ENCODE results near the gene SLC6A6.

The SLC6A6 gene

GRCh38 chr3:14451844-14452739 lies 49.7 kb downstream of the SLC6A6 start:
- DNase-seq (ENCODE audit: extremely low read depth in 1 of 2, low read depth in 1 of 2) = no peak

- no peak for DNase-seq (ENCODE audit: extremely low read depth in 1 of 2, low read depth in 1 of 2)
Measured at GRCh38 chr3:14452740-14453710, 50.6 kb downstream of the SLC6A6 start.

- DNase-seq (ENCODE audit: extremely low read depth in 1 of 2, low read depth in 1 of 2) = no peak
Measured at GRCh38 chr3:14453876-14454638, 51.7 kb downstream of the SLC6A6 start.

- no peak for DNase-seq (ENCODE audit: extremely low read depth in 1 of 2, low read depth in 1 of 2)
Measured at GRCh38 chr3:14454639-14455310, 52.4 kb downstream of the SLC6A6 start.

GRCh38 chr3:14455571-14456317 lies 53.3 kb downstream of the SLC6A6 start:
- DNase-seq (ENCODE audit: extremely low read depth in 1 of 2, low read depth in 1 of 2) = no peak

- no peak for DNase-seq (ENCODE audit: extremely low read depth in 1 of 2, low read depth in 1 of 2)
Measured at GRCh38 chr3:14456794-14457193, 54.4 kb downstream of the SLC6A6 start.

- no peak for DNase-seq (ENCODE audit: extremely low read depth in 1 of 2, low read depth in 1 of 2)
Measured at GRCh38 chr3:14457481-14457880, 55.1 kb downstream of the SLC6A6 start.

GRCh38 chr3:14457999-14458398 lies 55.6 kb downstream of the SLC6A6 start:
- DNase-seq (ENCODE audit: extremely low read depth in 1 of 2, low read depth in 1 of 2) = no peak

GRCh38 chr3:14458434-14459275 lies 56.2 kb downstream of the SLC6A6 start:
- no peak for DNase-seq (ENCODE audit: extremely low read depth in 1 of 2, low read depth in 1 of 2)

- DNase-seq (ENCODE audit: extremely low read depth in 1 of 2, low read depth in 1 of 2) = no peak
Measured at GRCh38 chr3:14459384-14459783, 57.0 kb downstream of the SLC6A6 start.

GRCh38 chr3:14459787-14460186 lies 57.4 kb downstream of the SLC6A6 start:
- DNase-seq (ENCODE audit: extremely low read depth in 1 of 2, low read depth in 1 of 2) = no peak

GRCh38 chr3:14460342-14461005 lies 58.1 kb downstream of the SLC6A6 start:
- no peak for DNase-seq (ENCODE audit: extremely low read depth in 1 of 2, low read depth in 1 of 2)

- no peak for DNase-seq (ENCODE audit: extremely low read depth in 1 of 2, low read depth in 1 of 2)
Measured at GRCh38 chr3:14461006-14461747, 58.8 kb downstream of the SLC6A6 start.

- no peak for DNase-seq (ENCODE audit: extremely low read depth in 1 of 2, low read depth in 1 of 2)
Measured at GRCh38 chr3:14461748-14462324, 59.4 kb downstream of the SLC6A6 start.

- no peak for DNase-seq (ENCODE audit: extremely low read depth in 1 of 2, low read depth in 1 of 2)
Measured at GRCh38 chr3:14462738-14463137, 60.3 kb downstream of the SLC6A6 start.

GRCh38 chr3:14463330-14464140 lies 61.1 kb downstream of the SLC6A6 start:
- DNase-seq (ENCODE audit: extremely low read depth in 1 of 2, low read depth in 1 of 2) = no peak

Data from stimulated activated CD8-positive, alpha-beta memory T cell treated with anti-CD3 and anti-CD28 coated beads, Interleukin-7, amount 100 ng/mL, for 48 hours (primary cell).